Esophagus squamous epithelium (tissue), 5 donors: Measurements from ENCODE around the gene OR51F1. TPM values are rescaled to one million over a fixed set of nuclear protein-coding genes. Genes with fewer than 3 reads are reported as not detected.
"Not testable (repeated sequence)": the region's sequence is repeated elsewhere in the genome, so short reads cannot be mapped to it uniquely, and the experiment has no call there.

Experiments
- DNase-seq: peaks from one replicate; lab custom pipeline; 2025; lab: John Stamatoyannopoulos, UW
- H3K27ac ChIP-seq, 4 donors: fragments of 200-600 bp; sonication (generic); one replicate each; pipeline ENCODE4 v1.5.1; 2016 to 2019; ENCODE audit warnings: mild to moderate bottlenecking in 1 of 4
- H3K27me3 ChIP-seq, 4 donors: fragments of 200-600 bp; sonication (generic); 1 replicate in 3 of 4; 2 replicates in 1 of 4; pipeline versions ENCODE4 v1.5.1 to v1.6.0; 2017 to 2021; ENCODE audit warnings: antibody characterized with exemption in 1 of 4
- H3K36me3 ChIP-seq, 3 donors: fragments of 200-600 bp; sonication (generic); one replicate each; pipeline ENCODE4 v1.5.1; 2016 to 2019
- H3K4me1 ChIP-seq, 3 donors: fragments of 200-600 bp; sonication (generic); one replicate each; pipeline ENCODE4 v1.5.1; 2017 to 2019
- H3K4me3 ChIP-seq, 4 donors: fragments of 200-600 bp; sonication (generic); 1 replicate in 3 of 4; 2 replicates in 1 of 4; pipeline ENCODE4 v1.5.1; 2016 to 2019; ENCODE audit warnings: mild to moderate bottlenecking in 2 of 4, moderate library complexity in 1 of 4
- H3K9me3 ChIP-seq, 3 donors: fragments of 200-600 bp; sonication (generic); one replicate each; pipeline ENCODE4 v1.5.1; 2016 to 2019
- POLR2A ChIP-seq, 4 donors: fragments of 450-650 bp; IDR thresholded peaks; one replicate each; pipeline ENCODE4 v1.6.1; 2017; ENCODE audit warnings: antibody characterized with exemption in 4 of 4, mild to moderate bottlenecking in 4 of 4, moderate library complexity in 3 of 4
- WGBS, 2 donors: methylation state at CpG; one replicate each; pipeline ENCODE4 v1.1.5; 2018; 5-methylcytosine and 5-hydroxymethylcytosine counted together
- intact Hi-C: fragments of 100-400 bp; cut with DNase I; formaldehyde crosslinking; loops from one replicate; pipeline ENCODE4 v1.15.0; 2022
- total RNA-seq, 4 donors: library from RNA; depleted of rRNA; stranded (reverse); fragments of >200 nt; gene quantifications; one replicate each; pipeline ENCODE4 v1.1.0, GENCODE V29; 2016
- TF ChIP-seq, protein P1 (sequence below), 6 experiments: fragments of 450-650 bp in 4 of 6; fragments of 200-600 bp in 2 of 6; sonication (generic) in 2 of 6; IDR thresholded peaks; one replicate each; pipeline ENCODE4 v1.5.1; 2016 to 2019; ENCODE audit warnings: antibody characterized with exemption in 6 of 6, mild to moderate bottlenecking in 4 of 6, moderate library complexity in 4 of 6
- donor health status: DM: yes; HTN: yes; CAD: no.

OR51F1 gene, protein sequence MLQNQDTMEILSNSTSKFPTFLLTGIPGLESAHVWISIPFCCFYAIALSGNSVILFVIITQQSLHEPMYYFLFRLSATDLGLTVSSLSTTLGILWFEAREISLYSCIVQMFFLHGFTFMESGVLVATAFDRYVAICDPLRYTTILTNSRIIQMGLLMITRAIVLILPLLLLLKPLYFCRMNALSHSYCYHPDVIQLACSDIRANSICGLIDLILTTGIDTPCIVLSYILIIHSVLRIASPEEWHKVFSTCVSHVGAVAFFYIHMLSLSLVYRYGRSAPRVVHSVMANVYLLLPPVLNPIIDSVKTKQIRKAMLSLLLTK
- not detected for total RNA-seq

DNA sequence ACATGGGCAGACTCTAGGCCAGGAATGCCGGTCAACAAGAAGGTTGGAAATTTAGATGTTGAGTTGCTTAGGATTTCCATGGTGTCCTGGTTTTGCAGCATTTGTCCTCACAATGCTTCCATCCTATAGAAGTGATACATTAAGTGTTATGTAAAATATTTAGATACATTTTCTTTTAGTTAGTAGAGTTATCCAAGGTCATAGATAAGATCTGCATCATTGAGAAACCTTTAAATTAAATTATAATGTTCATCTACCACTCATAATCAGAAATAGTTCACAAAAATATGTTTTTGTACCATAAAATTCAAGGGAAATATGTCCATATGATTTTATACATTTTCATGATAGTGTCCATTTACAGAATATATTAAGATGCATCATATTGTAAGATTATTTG, at the start of gene OR51F1:
TSS of gene OR51F1 (minus strand) at position 101 of the 400 bp plus-strand sequence. CDS start at position 101, 0 bp downstream.
- no peak for TF ChIP-seq POLR2A (IDR thresholded peaks at IDR 0.05)
- TF ChIP-seq, protein P1, sequence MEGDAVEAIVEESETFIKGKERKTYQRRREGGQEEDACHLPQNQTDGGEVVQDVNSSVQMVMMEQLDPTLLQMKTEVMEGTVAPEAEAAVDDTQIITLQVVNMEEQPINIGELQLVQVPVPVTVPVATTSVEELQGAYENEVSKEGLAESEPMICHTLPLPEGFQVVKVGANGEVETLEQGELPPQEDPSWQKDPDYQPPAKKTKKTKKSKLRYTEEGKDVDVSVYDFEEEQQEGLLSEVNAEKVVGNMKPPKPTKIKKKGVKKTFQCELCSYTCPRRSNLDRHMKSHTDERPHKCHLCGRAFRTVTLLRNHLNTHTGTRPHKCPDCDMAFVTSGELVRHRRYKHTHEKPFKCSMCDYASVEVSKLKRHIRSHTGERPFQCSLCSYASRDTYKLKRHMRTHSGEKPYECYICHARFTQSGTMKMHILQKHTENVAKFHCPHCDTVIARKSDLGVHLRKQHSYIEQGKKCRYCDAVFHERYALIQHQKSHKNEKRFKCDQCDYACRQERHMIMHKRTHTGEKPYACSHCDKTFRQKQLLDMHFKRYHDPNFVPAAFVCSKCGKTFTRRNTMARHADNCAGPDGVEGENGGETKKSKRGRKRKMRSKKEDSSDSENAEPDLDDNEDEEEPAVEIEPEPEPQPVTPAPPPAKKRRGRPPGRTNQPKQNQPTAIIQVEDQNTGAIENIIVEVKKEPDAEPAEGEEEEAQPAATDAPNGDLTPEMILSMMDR (IDR thresholded peaks at IDR 0.05), result no peak

DNA sequence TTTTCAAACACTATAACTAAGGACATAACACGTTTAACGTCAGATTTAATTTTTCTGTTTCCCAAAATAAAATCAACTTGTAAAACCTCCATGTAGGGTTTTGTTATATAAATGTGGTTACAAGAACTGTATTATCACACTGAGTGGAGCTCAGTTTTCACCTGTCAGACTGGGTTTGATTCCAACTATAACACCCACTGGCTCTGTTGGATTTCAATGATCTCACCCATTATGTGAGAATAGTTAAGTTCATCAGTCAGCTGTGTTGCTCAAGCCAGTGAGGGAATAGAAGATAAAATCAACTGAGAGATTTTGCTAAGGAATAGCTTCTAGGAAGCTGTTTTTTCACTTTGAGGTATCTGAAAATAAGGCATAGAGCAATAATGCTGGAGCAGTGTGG, 39.5 kb upstream of the OR51F1 start:
- 87 to 96% methylated on average over 2 of the region's 2 CpGs for WGBS, 2 donors
- Histone ChIP-seq H3K4me1 (no peaks in the 10 kb centered on the region), H3K27ac (no peak overlapping the region), H3K4me3 (no peak overlapping the region), H3K27me3 (no peaks in the 10 kb centered on the region), H3K9me3 (no peaks in the 10 kb centered on the region), H3K36me3 (no peaks in the 10 kb centered on the region)
- intact Hi-C loops, result no loop called here
- no peak for TF ChIP-seq POLR2A (IDR thresholded peaks at IDR 0.05)
- TF ChIP-seq, protein P1 (IDR thresholded peaks at IDR 0.05), result no peak
- DNase-seq, result no peak

More for the DNA sequence above, at the start of gene OR51F1:
- 92 to 100% methylated on average over 1 of the region's 1 CpG for WGBS, 2 donors
- no peaks in the 10 kb centered on the region for H3K36me3 ChIP-seq
- intact Hi-C loops, result no loop called here
- H3K27ac ChIP-seq, result no peak within 1 kb of the TSS
- no peaks in the 10 kb centered on the region for H3K4me1 ChIP-seq
- no peaks in the 10 kb centered on the region for H3K27me3 ChIP-seq
- no peak for DNase-seq
- no peaks in the 10 kb centered on the region for H3K9me3 ChIP-seq
- H3K4me3 ChIP-seq, result no peak within 1 kb of the TSS

DNA sequence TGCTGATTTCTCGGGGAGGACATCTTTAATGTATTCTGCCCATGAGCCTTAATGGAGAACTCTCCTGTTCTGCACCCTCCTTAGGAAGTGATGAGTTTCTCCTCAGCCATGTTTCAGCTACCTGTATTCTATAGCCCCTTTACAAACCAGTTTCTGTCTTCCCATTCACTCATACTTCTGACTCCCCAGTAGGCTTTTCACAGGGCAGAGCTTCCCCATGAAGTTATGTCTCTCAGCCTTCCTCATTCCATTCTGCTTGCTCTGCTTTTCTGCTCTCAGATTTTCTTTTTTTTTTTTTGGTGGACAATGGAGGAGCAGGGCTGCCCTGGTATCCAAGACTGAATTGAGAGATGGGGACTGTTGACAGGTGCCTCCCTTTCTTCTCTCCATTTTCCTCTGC, 38.7 kb upstream of the OR51F1 start:
- H3K4me1 ChIP-seq, result no peaks in the 10 kb centered on the region
- intact Hi-C loops, result no loop called here
- no peaks in the 10 kb centered on the region for H3K36me3 ChIP-seq
- H3K4me3 ChIP-seq, result no peak overlapping the region
- H3K27ac ChIP-seq, result no peak overlapping the region
- no peaks in the 10 kb centered on the region for H3K9me3 ChIP-seq
- no peaks in the 10 kb centered on the region for H3K27me3 ChIP-seq
- DNase-seq, result no peak
- 78 to 89% methylated on average over 1 of the region's 1 CpG for WGBS, 2 donors
- no peak for TF ChIP-seq POLR2A (IDR thresholded peaks at IDR 0.05)
- TF ChIP-seq, protein P1 (IDR thresholded peaks at IDR 0.05), result no peak

DNA sequence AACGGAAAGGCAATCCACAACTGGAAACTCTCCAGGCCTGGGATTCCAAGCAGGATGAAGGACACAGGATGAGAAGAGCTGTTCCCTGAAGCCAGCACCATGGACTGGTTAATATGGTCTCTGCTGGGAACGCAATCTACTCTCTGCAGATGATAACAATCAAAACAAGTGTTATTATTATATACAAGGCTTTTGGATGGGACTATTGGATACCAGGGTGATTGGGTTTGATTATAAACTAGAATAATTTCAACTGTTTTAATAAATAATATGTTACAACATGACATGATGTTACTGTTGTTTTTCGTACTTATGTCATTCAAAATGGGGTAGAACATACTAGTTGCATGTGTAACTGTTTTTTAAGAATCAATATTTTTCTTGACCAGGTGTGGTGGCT, 34.5 kb upstream of the OR51F1 start, which contains the start of gene OR52R1:
TSS of gene OR52R1 (minus strand) at position 101 of the 400 bp plus-strand sequence. CDS start at position 101, 0 bp downstream.
- H3K4me3 ChIP-seq, result no peak within 1 kb of the TSS
- TF ChIP-seq POLR2A (IDR thresholded peaks at IDR 0.05), result no peak
- TF ChIP-seq, protein P1 (IDR thresholded peaks at IDR 0.05), result no peak
- DNase-seq, result no peak
- no peaks in the 10 kb centered on the region for H3K36me3 ChIP-seq
- H3K9me3 ChIP-seq, result no peaks in the 10 kb centered on the region
- WGBS, 2 donors, result 64 to 86% methylated on average over 3 of the region's 3 CpGs
- H3K27ac ChIP-seq, result no peak within 1 kb of the TSS
- H3K4me1 ChIP-seq, result no peaks in the 10 kb centered on the region
- intact Hi-C loops, result no loop called here
- H3K27me3 ChIP-seq, result no peaks in the 10 kb centered on the region

DNA sequence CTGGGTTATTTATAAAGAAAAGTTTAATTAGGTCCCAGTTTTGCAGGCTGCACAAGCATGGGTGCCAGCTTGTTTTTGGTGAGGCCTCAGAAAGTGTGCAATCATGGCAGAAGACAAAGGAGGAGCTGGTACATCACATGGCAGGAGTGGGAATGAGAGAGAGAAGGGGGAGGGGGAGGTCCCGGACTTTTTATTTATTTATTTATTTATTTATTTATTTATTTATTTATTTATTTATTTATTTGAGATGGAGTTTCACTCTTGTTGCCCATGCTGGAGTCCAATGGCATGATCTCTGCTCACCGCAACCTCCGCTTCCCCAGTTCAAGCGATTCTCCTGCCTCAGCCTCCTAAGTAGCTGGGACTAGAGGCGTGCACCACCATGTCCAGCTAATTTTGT, 31.6 kb upstream of the OR51F1 start:
- DNase-seq, intact Hi-C loops, H3K4me3 ChIP-seq, H3K27ac ChIP-seq, H3K27me3 ChIP-seq, H3K9me3 ChIP-seq, H3K4me1 ChIP-seq, H3K36me3 ChIP-seq: not testable (repeated sequence)
- WGBS, 2 donors, result 80 to 96% methylated on average over 5 of the region's 5 CpGs
